Tibial nerve (tissue), 3 donors: ENCODE results near the gene ADCY2.
A peak's percentile ranks its signal among the peaks of the same experiment; 100 is the strongest.

Experiments
- CTCF ChIP-seq, 5 experiments: fragments of 200-600 bp in 3 of 5; fragments of 450-650 bp in 2 of 5; sonication (generic) in 3 of 5; IDR thresholded peaks; one replicate each; pipeline ENCODE4 v1.5.1; 2016 to 2019; ENCODE audit warnings: antibody characterized with exemption in 5 of 5, mild to moderate bottlenecking in 3 of 5, moderate library complexity in 2 of 5
- POLR2A ChIP-seq, 2 donors: fragments of 450-650 bp; IDR thresholded peaks; one replicate each; pipeline ENCODE4 v1.6.1; 2017; ENCODE audit warnings: antibody characterized with exemption in 2 of 2, mild to moderate bottlenecking in 2 of 2, moderate library complexity in 2 of 2

- TF ChIP-seq CTCF (IDR thresholded peaks at IDR 0.05) (peak; percentile 70 to 84 (median 77)), POLR2A (IDR thresholded peaks at IDR 0.05) (no peak)
Measured at GRCh38 chr5:7745882-7746610, 350.1 kb downstream of the ADCY2 start.
